BE2C (cell line): Measurements from ENCODE around the gene RAPSN.

Experiments used
- DNase-seq: peaks from one replicate; pipeline ENCODE4 v3.0.0-alpha.2; 2020
- H3K27me3 ChIP-seq: fragments of 250-450 bp; sonication (Bioruptor Pico); 2 replicates; pipeline ENCODE4 v1.5.1; 2020; ENCODE audit warnings: mild to moderate bottlenecking
- H3K36me3 ChIP-seq: fragments of 250-450 bp; sonication (Bioruptor Pico); 2 replicates; pipeline ENCODE4 v1.5.1; 2020; ENCODE audit warnings: mild to moderate bottlenecking
- H3K4me1 ChIP-seq: fragments of 250-450 bp; sonication (Bioruptor Pico); 2 replicates; pipeline ENCODE4 v1.5.1; 2020
- H3K4me3 ChIP-seq: 2 replicates; pipeline ENCODE4 v1.5.1; 2011; ENCODE audit warnings: low read depth, low read length
- H3K9me3 ChIP-seq: fragments of 250-450 bp; sonication (Bioruptor Pico); 2 replicates; pipeline ENCODE4 v1.5.1; 2020
- CTCF ChIP-seq: IDR thresholded peaks from 2 replicates; pipeline ENCODE4 v1.5.1; 2012; ENCODE audit warnings: mild to moderate bottlenecking, low read depth, low read length

The RAPSN gene

GRCh38 chr11:47435687-47436086 lies 13.2 kb downstream of the RAPSN start:
- Histone ChIP-seq H3K9me3 (no peaks in the 10 kb centered on the region), H3K4me1 (no peaks in the 10 kb centered on the region), H3K36me3 (no peaks in the 10 kb centered on the region), H3K4me3 (no peak overlapping the region), H3K27me3 (no peaks in the 10 kb centered on the region)
- TF ChIP-seq CTCF: no peak
- no peak for DNase-seq

GRCh38 chr11:47434011-47434786 lies 14.7 kb downstream of the RAPSN start:
- TF ChIP-seq CTCF: no peak
- Histone ChIP-seq H3K4me3 (no peak overlapping the region), H3K36me3 (no peaks in the 10 kb centered on the region), H3K9me3 (no peaks in the 10 kb centered on the region), H3K4me1 (no peaks in the 10 kb centered on the region), H3K27me3 (no peaks in the 10 kb centered on the region)
- DNase-seq: no peak

GRCh38 chr11:47433157-47433556 lies 15.8 kb downstream of the RAPSN start:
- DNase-seq: no peak
- Histone ChIP-seq H3K9me3 (no peaks in the 10 kb centered on the region), H3K27me3 (no peaks in the 10 kb centered on the region), H3K4me3 (no peak overlapping the region), H3K4me1 (no peaks in the 10 kb centered on the region), H3K36me3 (no peaks in the 10 kb centered on the region)
- TF ChIP-seq CTCF: no peak

GRCh38 chr11:47431356-47432083 lies 17.4 kb downstream of the RAPSN start:
- no peak for DNase-seq
- no peak for TF ChIP-seq CTCF
- Histone ChIP-seq H3K4me1 (no peaks in the 10 kb centered on the region), H3K4me3 (no peak overlapping the region), H3K9me3 (no peaks in the 10 kb centered on the region), H3K36me3 (no peaks in the 10 kb centered on the region), H3K27me3 (no peaks in the 10 kb centered on the region)

- H3K4me1 ChIP-seq: no peaks in the 10 kb centered on the region
- no peaks in the 10 kb centered on the region for H3K9me3 ChIP-seq
- DNase-seq: no peak
- no peak for TF ChIP-seq CTCF
- H3K36me3 ChIP-seq: no peaks in the 10 kb centered on the region
- no peaks in the 10 kb centered on the region for H3K27me3 ChIP-seq
- H3K4me3 ChIP-seq: no peak overlapping the region
Measured at GRCh38 chr11:47430524-47430923, 18.4 kb downstream of the RAPSN start.
